Hepatocyte (in vitro differentiated cells): ENCODE data around the gene DTNBP1.

ENCODE experiments used
- EZH2 ChIP-seq: fragments of 200-600 bp; sonication (generic); IDR thresholded peaks from 2 replicates; pipeline ENCODE4 v1.6.1; 2016; ENCODE audit warnings: antibody characterized with exemption, mild to moderate bottlenecking, borderline replicate concordance
- TF ChIP-seq, protein P1 (sequence below): fragments of 200-600 bp; sonication (generic); IDR thresholded peaks from 2 replicates; pipeline ENCODE4 v1.5.1; 2016; ENCODE audit warnings: antibody characterized with exemption, mild to moderate bottlenecking; ENCODE audit not compliant: poor library complexity

DNA sequence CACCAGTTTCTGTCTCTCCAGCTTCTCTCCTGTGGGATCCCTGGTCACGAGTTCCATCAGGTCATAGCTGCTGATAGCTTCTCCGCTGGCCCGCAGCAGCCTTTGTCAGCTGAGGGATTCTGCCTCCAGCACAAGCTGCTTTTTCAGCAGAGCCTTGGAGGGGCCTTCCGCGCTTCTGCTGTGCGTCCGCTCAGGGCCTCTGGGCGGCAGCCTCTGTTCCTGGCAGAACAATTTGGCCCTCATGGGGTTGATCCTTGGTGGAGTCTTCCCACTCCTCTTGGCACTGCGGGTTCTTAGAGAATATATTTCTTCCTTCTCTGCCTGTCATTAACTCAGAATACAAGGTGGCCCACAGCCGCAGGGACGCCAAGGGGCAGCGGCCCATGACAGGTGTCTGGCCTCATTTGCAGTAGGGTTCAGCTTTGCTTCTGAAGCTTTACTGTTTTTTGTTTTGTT lies 158.8 kb downstream of the DTNBP1 start:
- TF ChIP-seq, protein P1, sequence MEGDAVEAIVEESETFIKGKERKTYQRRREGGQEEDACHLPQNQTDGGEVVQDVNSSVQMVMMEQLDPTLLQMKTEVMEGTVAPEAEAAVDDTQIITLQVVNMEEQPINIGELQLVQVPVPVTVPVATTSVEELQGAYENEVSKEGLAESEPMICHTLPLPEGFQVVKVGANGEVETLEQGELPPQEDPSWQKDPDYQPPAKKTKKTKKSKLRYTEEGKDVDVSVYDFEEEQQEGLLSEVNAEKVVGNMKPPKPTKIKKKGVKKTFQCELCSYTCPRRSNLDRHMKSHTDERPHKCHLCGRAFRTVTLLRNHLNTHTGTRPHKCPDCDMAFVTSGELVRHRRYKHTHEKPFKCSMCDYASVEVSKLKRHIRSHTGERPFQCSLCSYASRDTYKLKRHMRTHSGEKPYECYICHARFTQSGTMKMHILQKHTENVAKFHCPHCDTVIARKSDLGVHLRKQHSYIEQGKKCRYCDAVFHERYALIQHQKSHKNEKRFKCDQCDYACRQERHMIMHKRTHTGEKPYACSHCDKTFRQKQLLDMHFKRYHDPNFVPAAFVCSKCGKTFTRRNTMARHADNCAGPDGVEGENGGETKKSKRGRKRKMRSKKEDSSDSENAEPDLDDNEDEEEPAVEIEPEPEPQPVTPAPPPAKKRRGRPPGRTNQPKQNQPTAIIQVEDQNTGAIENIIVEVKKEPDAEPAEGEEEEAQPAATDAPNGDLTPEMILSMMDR = no peak
- TF ChIP-seq EZH2 = no peak
